ENCODE results near the gene CD38.
"Not testable (repeated sequence)": the region's sequence is repeated elsewhere in the genome, so short reads cannot be mapped to it uniquely, and the experiment has no call there.

Gene CD38

GRCh38 chr4:15861198-15861597, 83.1 kb downstream of the CD38 start:
- DNase-seq (ENCODE audit: low read depth in 1 of 2, low spot score in 1 of 2), result not testable (repeated sequence)

- no peak for DNase-seq (ENCODE audit: low read depth in 1 of 2, low spot score in 1 of 2)
Measured at GRCh38 chr4:15864651-15865566, 86.8 kb downstream of the CD38 start.

- no peak for DNase-seq (ENCODE audit: low read depth in 1 of 2, low spot score in 1 of 2)
Measured at GRCh38 chr4:15868111-15868510, 90.0 kb downstream of the CD38 start.

- DNase-seq (ENCODE audit: low read depth in 1 of 2, low spot score in 1 of 2), result no peak
Measured at GRCh38 chr4:15868826-15869413, 90.8 kb downstream of the CD38 start.

- DNase-seq (ENCODE audit: low read depth in 1 of 2, low spot score in 1 of 2), result no peak
Measured at GRCh38 chr4:15870079-15870478, 92.0 kb downstream of the CD38 start.

- DNase-seq (ENCODE audit: low read depth in 1 of 2, low spot score in 1 of 2), result no peak
Measured at GRCh38 chr4:15870921-15871664, 93.0 kb downstream of the CD38 start.

- no peak for DNase-seq (ENCODE audit: low read depth in 1 of 2, low spot score in 1 of 2)
Measured at GRCh38 chr4:15873117-15873516, 95.0 kb downstream of the CD38 start.

- DNase-seq (ENCODE audit: low read depth in 1 of 2, low spot score in 1 of 2), result no peak
Measured at GRCh38 chr4:15874671-15875070, 96.5 kb downstream of the CD38 start.

- no peak for DNase-seq (ENCODE audit: low read depth in 1 of 2, low spot score in 1 of 2)
Measured at GRCh38 chr4:15875663-15876460, 97.7 kb downstream of the CD38 start.

- no peak for DNase-seq (ENCODE audit: low read depth in 1 of 2, low spot score in 1 of 2)
Measured at GRCh38 chr4:15878011-15878410, 99.9 kb downstream of the CD38 start.

- DNase-seq (ENCODE audit: low read depth in 1 of 2, low spot score in 1 of 2), result no peak
Measured at GRCh38 chr4:15881820-15882219, 103.7 kb downstream of the CD38 start.

GRCh38 chr4:15882675-15883086, 104.6 kb downstream of the CD38 start:
- DNase-seq (ENCODE audit: low read depth in 1 of 2, low spot score in 1 of 2), result no peak

- DNase-seq (ENCODE audit: low read depth in 1 of 2, low spot score in 1 of 2), result no peak
Measured at GRCh38 chr4:15883610-15884243, 105.6 kb downstream of the CD38 start.

- DNase-seq (ENCODE audit: low read depth in 1 of 2, low spot score in 1 of 2), result no peak
Measured at GRCh38 chr4:15884666-15885065, 106.5 kb downstream of the CD38 start.

- DNase-seq (ENCODE audit: low read depth in 1 of 2, low spot score in 1 of 2), result no peak
Measured at GRCh38 chr4:15885422-15885821, 107.3 kb downstream of the CD38 start.

GRCh38 chr4:15888515-15888914, 110.4 kb downstream of the CD38 start:
- no peak for DNase-seq (ENCODE audit: low read depth in 1 of 2, low spot score in 1 of 2)

- DNase-seq (ENCODE audit: low read depth in 1 of 2, low spot score in 1 of 2), result no peak
Measured at GRCh38 chr4:15890246-15890829, 112.2 kb downstream of the CD38 start.

- no peak for DNase-seq (ENCODE audit: low read depth in 1 of 2, low spot score in 1 of 2)
Measured at GRCh38 chr4:15891312-15891711, 113.2 kb downstream of the CD38 start.

- DNase-seq (ENCODE audit: low read depth in 1 of 2, low spot score in 1 of 2), result no peak
Measured at GRCh38 chr4:15893962-15894361, 115.8 kb downstream of the CD38 start.

GRCh38 chr4:15894393-15894792, 116.3 kb downstream of the CD38 start:
- DNase-seq (ENCODE audit: low read depth in 1 of 2, low spot score in 1 of 2), result no peak
